GM18499 (cell line): Measurements from ENCODE around the gene RAB4A.
A peak's percentile ranks its signal among the peaks of the same experiment; 100 is the strongest.
"Not testable (repeated sequence)": the region's sequence is repeated elsewhere in the genome, so short reads cannot be mapped to it uniquely, and the experiment has no call there.

Experiments used
- ATAC-seq: cut with Tn5 transposase; IDR thresholded peaks from one replicate; pipeline ENCODE4 v1.9.1; 2021; ENCODE audit warnings: moderate number of reproducible peaks; ENCODE audit not compliant: insufficient read depth, unreplicated experiment

RAB4A gene

DNA sequence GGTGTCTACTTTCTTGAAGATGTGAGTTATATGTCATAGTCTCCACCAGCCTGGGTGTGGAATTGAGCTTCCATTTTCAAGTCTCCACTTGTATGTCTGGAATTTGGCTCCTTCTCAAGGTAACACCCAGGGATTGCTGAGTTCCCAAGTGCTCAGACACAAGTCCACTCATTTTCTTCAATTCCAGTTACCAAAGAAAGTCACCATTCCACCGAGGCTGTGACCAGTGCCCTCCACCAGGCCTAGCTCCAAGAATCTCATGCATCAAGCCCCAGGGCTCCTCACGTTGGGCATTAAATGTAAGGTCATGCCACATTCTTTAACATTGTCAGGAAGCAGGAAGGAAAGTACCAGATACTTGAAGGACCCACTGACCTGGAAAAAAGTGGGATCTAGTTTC is 2.4 kb upstream of the RAB4A start:
- ATAC-seq: no peak

DNA sequence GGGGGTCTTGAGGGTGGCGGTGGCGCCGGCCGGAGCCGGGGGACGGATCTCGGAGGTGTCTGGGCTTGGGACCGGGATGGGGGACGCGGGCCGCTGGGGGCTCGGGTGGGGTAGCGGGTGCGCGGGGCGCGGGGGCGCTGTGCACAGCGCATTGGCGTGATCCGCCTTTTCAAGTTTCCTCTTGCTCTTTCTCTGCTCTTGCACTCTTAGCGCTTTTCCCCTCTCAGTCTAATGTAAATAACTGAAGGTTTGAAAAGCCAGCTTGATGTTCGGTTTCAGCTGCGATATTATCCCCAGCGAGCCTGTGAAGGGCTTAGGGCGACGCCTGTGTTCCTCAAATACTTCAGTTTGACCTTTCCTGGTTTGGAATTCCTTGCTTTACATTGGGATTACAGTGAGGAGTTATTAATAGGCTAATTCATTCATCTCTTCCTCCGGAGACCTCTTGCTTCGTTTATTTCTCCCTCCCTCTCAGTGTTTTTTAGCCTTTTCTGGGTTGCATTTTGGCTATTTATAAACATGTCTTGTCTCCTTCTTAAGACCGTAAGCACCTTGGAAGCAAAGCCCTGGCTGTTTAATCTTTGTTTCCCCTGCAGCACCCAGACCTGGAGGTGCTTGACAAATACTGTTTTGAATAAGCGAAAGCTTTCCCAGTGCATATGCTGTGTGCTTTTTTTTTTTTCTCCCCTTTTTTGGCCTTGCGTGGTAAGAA is 693 bp downstream of the RAB4A start:
- peak; percentile 24 for ATAC-seq

DNA sequence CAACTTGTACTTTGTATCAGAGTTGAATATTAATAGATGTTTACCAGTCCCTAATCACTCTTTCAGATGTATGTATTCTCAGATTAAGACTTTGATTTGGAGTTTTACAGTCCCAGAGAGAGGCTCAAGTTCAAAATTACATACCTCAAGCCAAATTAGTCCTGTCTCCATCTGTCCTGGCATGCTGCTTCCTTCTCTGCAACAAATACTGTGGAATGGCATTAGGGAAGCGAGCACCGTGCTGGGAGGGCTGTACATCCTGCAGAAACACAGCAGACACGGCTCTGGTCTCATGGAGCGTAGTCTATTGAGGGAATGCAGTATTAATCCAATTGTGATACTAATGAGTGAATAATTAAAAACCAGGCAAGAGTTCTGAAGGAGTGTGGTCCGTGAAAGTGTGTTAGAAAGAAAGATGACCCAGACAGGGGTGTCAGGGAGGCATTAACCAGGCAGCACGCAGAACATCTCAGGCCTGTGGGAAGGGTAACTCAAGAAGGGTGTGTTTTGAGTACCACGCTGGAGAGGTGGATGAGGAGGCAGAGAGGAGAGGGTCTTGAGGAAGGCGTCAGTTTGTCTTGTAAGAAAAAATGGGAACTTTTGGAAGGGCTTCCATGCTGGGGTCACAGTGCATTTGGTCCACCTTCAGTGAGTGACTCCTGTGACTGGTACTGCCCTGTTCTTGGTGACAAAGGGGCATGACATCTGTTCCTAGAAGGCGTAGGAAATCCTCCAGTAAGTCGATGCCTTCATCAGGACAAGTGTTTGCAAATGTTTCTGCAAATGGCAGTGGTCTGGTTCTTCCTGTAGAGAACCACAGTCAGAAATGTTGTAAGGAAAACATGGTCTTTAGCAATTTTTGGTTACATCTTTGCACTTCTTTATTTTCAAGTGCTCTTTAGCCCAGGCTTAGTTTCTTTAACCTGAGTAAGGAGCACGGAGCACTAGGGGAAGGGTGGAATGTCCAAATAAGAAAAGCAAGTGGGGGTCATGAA is 1.6 kb downstream of the RAB4A start:
- no peak for ATAC-seq

DNA sequence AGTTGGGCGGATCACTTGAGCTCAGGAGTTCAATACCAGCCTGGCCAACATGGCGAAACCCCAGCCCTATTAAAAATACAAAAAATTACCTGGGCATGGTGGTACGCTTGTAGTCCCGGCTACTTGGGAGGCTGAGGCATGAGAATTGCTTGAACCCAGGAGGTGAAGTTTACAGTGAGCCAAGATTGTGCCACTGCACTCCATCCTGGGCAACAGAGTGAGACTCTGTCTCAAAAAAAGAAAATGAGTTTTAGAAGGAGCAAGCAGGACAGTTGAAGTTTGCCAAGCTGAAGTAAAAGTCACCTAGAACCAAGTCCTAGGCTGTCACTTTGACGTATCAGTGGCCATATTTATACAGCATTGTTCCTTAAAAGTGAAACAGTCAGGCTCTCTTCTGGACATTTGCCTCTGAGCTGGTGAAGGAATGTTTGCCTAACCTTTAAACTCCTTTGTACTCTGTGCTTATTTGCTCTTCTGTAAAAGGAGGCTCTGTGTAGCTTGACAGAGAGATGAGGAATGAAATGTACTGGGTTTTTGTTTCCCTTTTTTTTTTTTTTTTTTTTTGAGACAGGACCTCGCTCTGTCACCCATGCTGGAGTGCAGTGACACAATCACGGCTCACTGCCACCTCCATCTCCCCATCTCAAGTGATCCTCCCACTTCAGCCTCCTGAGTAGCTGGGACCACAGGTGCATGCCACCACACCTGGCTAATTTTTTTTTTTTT is 2.8 kb downstream of the RAB4A start:
- no peak for ATAC-seq

DNA sequence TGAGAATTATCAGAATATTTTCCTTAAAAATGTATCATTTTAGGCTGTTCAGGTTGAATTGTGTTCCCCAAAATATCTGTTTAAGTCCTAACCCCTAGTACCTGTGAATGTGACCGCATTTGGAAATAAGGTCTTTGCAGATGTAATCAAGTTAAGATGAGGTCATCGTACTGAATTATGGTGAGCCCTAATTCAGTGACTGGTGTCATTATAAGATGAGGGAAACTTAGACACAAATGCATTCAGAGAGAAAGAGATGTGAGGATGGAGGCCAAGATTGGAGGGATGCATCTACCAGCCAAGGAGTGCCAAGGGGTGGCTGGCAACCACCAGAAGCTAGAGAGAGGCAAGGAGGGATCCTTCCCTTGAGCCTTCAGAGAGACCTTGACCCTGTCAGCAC is 4.1 kb downstream of the RAB4A start:
- ATAC-seq: no peak

DNA sequence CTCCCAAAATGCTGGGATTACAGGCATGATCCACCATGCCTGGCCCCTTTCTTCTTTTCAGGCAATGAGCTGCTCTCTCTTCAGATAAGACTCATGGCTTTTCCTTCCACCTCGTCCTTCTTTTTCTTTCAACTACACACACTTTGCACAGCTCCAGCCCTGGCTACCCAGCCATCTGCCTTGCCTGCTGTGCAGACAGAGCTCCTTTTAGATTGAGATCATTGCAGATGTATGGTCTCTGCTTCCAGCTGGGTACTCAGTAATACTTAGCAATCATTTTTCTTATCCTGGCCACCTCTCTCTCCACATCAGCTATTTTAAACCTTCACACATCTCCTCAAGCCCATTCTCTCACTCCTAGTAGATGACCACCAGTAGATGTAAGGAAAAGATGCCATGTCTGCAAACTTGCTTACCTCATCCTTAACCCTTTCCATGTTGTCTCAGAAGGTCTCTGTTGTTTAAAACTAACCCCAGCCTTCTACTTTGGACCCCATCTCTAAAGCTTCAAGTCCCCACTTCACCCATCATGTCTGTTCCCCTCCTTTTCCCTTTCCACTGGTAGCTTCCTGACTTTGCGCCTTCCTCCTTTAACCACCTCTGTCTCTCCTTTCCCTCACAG is 7.3 kb downstream of the RAB4A start:
- no peak for ATAC-seq

DNA sequence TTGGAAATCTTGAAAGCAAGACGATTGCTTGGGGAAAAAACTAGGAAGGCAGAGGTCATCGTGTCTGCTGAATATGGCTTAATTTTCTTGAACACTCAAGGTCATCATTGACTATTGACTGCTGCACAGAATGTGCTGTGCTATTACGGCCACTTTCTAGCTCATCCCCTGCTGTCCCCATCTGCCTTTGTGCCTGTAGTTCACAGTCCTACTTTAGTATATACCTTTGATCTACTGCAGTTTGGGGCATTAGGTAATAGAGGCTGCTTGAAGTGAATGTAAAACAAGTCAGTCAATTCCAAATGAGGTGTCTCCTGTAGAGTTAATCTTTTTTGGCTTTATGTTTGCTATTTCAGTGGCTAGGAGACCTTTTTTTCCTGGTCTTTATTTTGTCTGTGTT is 8.3 kb downstream of the RAB4A start:
- ATAC-seq: no peak

DNA sequence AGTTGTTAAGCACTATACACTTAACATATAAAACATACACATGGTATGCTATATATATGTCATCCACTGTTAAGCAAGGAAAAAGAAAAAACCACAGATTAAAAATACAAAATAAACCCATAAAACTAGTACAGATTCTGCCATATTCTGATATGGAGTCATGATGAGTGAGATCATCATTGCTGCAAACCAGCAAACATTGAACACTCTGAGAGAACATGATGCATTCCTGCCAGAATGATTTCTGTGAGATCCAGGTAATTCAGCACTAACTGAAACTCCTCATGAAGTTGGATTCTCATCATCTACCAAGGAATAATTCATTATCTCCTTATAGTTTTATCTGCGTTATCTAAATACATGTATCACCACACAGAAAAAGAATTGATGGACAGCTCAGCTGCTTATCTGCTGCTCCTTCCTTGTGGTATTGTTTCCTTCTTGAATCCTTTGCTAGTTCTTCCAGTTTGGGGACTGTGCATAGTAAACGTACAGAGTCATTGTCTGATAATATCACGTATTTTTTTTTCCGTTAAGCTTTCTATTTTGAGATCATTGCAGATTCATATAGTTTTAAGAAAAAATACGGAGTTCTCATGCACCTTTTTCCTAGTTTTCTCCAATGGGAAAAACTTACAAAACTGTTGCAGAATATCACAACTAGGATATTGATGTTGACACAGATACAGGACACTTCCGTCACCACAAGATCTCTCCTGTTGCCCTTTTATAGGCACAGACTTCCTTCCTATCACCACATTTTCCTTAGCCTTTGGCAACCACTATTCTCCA is 9.3 kb downstream of the RAB4A start:
- no peak for ATAC-seq

DNA sequence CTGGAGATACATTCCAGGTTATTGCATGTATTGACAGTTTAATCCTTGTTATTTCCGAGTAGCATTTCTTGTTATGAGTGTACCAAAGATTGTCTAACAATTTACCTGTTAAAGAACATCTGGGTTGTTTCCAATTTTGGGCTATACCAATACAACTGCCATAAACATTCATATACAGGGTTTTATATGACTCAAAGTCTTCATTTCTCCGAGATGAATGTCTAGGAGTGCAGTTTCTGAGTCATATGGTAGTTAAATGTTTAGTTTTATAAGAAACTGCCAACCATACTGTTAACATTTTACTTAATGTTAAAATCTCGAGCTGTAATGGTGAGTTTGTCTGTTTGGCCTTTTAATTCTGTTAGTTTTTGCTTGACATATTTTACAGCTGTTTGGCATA is 10.0 kb downstream of the RAB4A start:
- ATAC-seq: no peak

DNA sequence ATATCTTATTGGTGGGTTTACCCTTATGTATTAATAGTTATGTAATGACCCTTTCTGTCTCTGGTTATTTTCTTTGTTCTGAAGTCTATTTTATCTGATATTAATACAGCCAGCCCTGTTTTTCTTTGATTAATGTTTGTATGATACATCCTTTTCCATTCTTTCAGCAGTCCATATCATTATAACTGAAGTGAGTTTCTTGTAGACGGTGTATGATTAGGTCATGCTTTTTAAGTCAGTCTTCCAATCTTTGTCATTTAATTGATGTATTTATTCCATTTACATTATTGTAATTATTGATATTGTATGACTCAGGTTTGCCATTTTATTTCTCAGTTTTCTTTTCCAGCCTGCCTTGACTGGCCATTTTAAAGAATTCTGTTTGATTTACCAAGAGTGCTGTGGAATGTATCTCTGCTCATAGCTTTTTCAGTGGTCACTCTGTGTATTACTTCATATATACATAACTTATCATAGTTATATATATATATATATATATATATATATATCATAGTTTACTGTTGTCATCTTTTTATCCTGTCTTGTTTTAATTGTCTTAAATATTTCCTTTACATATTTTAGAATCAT is 10.5 kb downstream of the RAB4A start:
- no peak for ATAC-seq

DNA sequence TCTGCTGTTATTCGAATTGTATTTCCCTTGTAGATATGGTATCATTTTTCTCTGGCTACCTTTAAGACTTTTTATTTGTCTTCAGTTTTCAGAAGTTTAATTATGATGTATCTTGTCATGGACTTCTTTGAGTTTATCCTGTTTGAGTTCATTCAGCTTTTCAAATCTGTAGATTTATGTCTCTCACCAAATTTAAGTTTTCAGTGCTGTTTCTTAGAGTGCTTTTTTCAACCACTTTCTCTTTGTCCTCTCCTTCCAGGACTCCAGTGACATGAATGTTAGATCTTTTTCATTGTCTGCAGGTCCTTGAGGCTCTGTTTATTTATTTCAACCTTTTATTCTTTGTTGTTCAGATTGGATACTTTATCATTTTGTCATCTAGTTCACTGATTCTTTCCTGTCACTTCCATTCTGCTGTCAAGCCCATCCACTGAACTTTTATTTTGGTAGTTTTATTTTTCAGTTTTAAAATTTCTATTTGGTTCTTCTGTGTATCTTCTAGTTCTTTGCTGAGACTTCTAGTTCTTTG is 11.4 kb downstream of the RAB4A start:
- no peak for ATAC-seq

DNA sequence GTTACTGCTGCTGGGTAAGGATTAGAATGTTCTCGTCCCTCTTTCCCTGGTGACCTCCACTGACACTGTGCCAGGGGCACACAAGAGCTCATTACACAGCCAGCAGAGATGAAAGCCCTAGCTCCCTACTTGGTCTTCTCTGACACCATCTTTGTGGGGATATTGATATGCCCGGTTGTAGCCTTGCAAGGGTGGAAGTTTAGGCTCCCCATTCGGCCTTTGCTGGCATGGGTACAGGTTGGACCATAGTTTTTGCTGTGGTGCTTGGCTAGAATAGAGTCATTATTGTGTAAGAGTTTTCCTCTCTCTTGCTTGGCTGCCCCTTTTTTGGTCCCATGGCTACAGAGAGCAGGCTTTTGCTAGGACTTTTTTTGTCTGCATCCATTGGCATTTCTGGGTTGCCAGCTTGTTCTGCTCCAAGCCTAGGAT is 12.3 kb downstream of the RAB4A start:
- ATAC-seq: no peak

DNA sequence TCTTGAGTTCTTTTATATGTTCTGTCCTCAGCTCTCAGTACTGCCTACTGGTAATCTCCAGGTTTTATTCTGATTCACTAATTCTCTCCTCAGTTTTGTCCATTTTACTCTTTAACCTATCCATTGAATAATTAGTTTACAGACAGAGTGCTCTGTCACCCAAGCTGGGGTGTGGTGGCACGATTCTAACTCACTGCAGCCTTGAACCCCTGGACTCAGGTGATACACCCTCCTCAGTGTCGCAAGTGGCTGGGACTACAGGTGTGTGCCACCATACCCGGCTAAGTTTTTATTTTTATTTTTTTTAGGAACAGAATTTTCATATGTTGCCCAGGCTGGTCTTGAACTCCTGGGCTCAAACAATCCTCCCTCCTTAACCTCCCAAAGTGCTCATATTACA is 14.0 kb downstream of the RAB4A start:
- ATAC-seq: no peak

DNA sequence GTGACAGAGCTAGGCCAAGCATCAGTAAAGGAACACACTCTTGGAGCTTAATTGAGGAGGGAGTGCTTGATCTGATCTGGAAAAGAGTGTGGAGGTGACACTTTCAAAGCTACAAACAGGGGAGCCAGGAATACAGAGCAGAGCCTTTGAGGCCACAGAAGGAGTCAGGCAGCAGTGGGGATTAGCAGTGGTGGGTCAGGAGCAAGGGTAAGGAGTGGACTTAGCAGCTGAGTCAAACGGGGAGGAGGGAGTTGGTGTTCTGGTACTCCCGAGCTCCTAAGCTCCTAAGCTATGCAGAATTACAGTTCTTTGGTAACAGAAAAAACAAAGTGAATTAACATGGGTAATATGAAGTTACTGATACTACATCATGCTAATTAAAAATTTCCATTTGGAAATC is 14.5 kb downstream of the RAB4A start:
- ATAC-seq: no peak

DNA sequence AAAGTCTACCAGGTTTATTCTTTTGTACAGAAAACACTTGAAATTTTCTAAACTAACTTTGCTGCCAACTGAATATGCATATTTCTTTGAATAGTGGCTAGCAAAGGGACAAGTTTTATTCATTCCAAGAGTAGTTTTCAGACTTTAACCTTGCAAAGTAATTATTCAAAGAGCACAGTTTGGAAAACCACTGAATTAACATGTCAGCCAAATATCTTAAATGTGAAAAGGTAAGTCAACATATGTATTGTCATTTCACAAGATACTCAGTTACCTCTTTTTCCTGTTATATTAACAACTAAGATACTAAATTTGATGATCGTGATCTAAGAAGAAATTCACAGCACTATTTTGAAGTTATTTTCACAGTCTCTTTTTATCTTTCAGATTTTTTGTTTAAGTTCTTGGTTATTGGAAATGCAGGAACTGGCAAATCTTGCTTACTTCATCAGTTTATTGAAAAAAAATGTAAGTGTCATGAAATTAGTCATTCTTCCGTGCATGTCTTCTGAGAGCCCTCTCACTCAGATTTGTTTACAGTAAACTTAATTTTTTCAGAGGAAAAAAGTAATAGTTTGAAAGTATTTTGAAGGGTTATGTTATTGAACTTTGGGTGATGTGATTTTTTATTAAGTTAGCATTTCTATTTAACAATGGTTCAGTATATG is 15.3 kb downstream of the RAB4A start:
- no peak for ATAC-seq

DNA sequence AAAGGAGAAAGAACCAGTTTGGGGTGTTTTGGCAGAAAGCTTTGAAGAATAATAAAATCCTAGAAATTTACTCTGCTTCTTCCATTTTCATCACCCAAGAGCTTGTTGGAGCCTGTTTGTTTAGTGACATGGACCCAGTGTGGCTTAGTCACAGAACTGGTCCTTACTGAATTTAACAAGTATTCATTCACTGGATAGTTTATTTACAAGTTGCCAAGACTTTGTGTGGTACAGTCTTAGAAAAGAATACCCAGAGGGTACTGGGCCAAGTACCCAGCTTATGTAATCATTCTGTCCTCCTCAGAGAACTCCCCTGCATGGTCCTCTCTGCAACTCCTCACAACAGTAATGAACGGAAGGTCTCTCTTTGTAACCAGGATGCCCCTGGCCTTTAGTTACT is 16.4 kb downstream of the RAB4A start:
- no peak for ATAC-seq

DNA sequence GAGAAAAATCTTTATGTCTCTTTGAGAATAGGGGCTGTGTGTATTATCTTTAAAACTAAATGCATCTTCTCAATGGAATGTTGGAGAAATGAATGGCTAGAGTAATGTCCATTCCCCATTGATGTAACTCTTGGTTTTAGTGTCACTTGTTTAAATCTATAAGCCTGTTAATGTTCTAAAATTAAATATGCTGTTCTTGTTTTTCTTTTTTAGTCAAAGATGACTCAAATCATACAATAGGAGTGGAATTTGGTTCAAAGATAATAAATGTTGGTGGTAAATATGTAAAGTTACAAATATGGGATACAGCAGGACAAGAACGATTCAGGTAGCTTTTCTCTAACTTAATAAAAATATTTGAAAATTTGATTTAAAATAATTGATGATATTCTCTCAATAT is 17.6 kb downstream of the RAB4A start:
- ATAC-seq: no peak

DNA sequence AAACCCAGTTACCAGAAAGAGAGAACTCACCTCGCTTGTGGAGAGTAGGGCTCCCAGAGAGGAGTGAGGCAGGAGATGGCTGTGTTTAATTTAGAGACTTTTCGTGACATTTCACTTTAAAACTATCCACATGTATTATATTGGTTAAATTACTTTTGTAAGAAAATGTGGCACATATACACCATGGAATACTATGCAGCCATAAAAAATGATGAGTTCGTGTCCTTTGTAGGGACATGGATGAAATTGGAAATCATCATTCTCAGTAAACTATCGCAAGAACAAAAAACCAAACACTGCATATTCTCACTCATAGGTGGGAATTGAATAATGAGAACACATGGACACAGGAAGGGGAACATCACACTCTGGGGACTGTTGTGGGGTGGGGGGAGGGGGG is 20.8 kb downstream of the RAB4A start:
- ATAC-seq: not testable (repeated sequence)
